Pulmonary artery endothelial cell (primary cell): Measurements from ENCODE around the gene FAM13A. TPM values are rescaled to one million over a fixed set of nuclear protein-coding genes. Genes with fewer than 3 reads are reported as not detected.
"Not testable (repeated sequence)": the region's sequence is repeated elsewhere in the genome, so short reads cannot be mapped to it uniquely, and the experiment has no call there.

ENCODE experiments used
- DNase-seq: peaks from one replicate; pipeline ENCODE4 v3.0.0-alpha.2; 2011; ENCODE audit warnings: low read depth, low spot score
- total RNA-seq: library from RNA; depleted of rRNA; stranded (reverse); fragments of >200 nt; gene quantifications from 2 replicates; pipeline ENCODE4 v1.2.3, GENCODE V29; 2014

Gene FAM13A
- total RNA-seq, 1 donor from 2014 or later: 4.0 TPM

DNA sequence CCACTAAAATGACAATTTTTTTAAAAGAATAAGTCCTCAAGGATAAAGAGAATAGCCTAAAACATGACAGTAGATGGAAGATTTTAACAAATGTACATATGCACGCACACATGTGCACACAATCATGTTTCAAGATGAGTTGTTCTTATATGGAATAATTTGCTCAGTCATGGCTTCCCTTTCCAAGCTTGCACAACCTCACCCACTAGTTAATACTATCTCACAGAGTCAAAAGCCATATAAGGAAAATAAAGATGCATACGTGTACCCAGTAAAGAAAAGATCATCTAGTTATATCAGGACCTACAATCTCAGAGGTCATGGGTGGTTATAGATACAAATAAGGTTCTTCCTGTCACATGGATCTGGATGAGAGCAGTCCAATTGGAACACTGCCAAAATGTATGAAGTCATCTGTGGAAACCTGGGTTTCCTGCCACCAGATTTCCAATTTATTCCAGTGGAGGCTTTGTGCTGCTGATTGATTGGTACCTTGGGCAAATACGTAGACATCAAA, 56.1 kb downstream of the FAM13A start:
- peak; percentile 17 for DNase-seq

- DNase-seq: no peak
Observed at GRCh38 chr4:89000382-89000781, 56.6 kb downstream of the FAM13A start.

GRCh38 chr4:88999392-88999930, 57.5 kb downstream of the FAM13A start:
- no peak for DNase-seq

GRCh38 chr4:88998891-88999290, 58.1 kb downstream of the FAM13A start:
- no peak for DNase-seq

GRCh38 chr4:88998001-88998400, 59.0 kb downstream of the FAM13A start:
- DNase-seq: no peak

- DNase-seq: no peak
Observed at GRCh38 chr4:88995874-88996273, 61.1 kb downstream of the FAM13A start.

GRCh38 chr4:88995257-88995656, 61.7 kb downstream of the FAM13A start:
- DNase-seq: not testable (repeated sequence)

- no peak for DNase-seq
Observed at GRCh38 chr4:88993246-88993645, 63.7 kb downstream of the FAM13A start.

- peak; percentile 11 for DNase-seq
Observed at GRCh38 chr4:88991746-88992145, 65.2 kb downstream of the FAM13A start.

DNA sequence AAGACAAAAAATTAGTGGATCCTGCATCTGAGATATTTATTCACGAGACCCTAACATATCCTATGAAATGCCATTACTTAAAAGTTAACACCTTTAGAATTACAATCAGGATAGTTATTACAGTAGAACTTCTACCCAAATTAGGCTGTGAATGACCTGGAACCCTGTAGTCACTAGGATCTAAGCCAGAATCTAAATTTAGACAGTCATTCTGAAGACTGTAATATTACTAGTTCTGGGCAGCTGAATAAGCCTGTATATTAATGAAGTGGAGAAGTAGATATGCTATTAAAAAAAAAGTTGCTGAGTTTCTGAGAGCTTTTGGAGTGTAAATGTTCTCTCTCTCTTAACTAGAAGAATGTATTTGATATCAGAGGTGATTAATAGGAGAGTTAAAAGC, 67.0 kb downstream of the FAM13A start:
- no peak for DNase-seq

GRCh38 chr4:88985088-88985773, 71.8 kb downstream of the FAM13A start:
- no peak for DNase-seq

- no peak for DNase-seq
Observed at GRCh38 chr4:88982757-88983156, 74.2 kb downstream of the FAM13A start.

- DNase-seq: no peak
Observed at GRCh38 chr4:88981993-88982392, 75.0 kb downstream of the FAM13A start.

DNA sequence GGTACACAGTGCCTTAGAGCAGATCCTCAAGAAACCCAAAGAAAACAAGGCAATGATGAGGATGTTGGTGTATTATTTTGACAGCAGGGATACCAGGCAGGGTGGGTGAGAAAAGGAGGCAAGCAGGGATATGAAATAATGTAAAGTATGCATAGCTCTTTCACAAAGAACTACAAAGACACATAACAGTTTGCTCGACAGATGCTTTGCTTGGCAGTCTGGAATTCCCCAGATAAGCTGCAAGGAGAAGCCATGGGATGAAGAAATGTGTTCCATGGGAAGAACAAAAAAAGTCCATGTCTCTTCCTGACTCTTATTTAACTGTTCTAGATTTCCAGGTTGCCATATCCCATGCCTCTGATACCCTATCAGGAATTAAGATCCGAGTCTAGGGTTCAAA, 75.4 kb downstream of the FAM13A start:
- DNase-seq: no peak

DNA sequence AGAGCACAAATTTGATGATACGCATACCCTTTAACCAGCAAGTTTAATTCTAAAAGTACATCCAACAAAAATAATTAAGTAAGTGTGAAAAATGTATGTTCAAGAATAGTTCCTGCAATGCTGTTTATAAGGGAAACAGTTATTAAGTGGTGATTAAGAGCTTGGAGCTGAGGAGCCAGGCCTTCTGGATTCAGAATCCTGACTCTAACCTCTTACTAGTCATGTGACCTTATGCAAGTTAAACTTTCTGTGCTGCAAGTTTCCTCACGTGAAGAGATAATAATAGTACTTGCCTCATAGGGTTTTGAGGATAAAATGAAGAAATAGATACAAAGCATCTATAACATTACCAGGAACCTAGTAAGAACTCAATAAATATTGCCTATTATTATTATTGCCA, 77.7 kb downstream of the FAM13A start:
- no peak for DNase-seq

DNA sequence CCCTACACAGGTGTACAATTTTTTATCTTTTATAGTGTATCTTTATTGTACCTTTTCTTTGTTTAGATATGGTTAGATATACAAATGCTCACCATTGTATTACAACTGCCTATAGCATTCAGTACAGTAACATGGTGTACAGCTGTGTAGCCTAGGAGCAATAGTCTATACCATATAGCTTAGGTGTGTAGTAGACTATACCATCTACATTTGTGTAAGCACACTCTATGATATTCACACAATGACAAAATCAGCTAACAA, 80.3 kb downstream of the FAM13A start:
- DNase-seq: no peak

DNA sequence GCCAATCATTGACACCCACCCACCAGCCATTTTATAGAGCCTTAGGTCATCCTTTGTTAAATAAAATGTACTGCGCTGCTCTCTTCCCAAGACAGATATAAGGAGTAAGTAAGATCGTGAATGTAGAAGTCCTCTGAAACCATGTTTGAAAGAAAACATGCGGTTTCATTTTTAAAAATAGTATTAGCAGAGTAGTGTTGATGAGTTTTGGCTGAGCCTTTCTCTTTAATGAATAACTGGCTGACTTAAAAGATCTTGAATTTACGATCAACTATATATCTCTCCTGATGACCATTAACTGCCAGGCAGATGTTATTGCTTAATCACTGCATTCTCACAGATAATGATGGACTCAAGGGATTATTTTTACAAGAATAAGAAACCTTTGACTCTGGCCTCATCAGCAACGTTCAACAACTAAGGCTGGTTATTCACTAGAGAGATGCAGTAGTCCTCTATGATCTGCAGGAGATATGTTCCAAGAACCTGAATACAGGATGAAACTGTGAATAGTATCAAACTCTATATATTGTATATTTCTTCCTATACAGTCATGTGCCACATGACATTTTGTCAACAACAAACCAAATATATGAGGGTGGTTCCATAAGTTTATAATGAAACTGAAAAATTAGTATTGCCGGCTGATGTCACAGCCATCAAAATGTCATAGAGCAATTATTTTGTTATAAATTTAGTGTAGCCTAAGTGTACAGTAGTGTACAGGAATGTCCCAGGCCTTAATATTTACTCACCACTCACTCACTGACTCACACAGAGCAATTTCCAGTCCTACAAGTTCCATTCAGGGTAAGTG, 80.8 kb downstream of the FAM13A start:
- no peak for DNase-seq

DNA sequence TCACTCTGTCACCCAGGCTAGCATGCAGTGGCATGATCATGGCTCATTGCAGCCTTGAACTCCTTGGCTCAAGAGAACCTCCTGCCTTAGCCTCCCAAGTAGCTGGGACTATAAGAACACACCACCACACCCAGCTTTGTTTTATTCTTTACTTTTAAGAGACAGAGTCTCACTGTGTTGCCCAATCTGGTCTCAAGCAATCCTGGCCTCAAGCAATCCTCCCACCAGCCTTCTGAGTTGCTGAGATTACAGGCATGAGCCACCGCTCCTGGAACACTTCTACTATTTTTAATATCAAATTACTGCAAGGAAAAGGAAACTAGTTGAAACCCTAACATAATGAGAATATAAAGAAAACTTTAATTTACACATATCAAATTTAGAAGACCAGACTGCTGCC, 85.4 kb downstream of the FAM13A start:
- DNase-seq: no peak

- no peak for DNase-seq
Observed at GRCh38 chr4:88969746-88970145, 87.2 kb downstream of the FAM13A start.

DNA sequence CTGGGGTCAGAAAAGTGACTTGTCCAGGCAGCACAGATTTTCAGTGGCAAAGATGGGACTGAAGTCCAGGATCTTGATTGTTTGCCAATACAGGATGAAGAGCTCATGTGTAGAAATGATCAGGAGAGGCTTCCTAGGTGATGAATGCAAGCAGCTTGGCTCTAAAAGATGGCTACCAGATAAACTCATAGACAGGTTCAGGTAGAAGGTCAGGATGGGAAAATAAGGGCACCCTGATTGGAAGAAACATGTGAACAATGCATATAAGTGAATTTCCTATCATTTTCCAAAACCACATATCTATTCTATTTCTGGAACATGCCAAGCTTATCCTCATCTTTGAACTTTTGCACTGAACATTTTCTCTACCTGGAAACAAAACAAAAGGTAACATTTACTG, 87.7 kb downstream of the FAM13A start:
- DNase-seq: no peak

DNA sequence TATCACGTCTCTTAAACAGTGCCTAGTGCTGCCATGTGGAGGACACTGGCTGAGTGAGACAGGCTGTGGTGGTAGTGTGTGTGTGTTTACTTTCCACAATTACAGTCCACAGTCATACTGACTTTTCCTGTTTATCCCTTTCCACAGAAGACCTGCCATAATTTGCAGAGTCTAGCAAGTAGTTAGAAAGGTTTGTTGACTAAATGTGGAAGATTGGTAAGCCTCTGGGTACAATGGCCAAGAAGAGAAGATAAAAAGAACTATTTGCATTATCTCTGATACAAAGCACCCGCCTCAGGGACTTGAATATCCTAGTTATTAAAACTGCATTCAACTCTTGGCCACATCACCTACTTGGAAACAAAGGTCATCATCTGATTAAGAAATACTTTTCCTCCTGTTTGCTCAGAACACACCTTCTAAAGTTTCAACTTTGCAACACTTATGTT, 89.1 kb downstream of the FAM13A start:
- no peak for DNase-seq

DNA sequence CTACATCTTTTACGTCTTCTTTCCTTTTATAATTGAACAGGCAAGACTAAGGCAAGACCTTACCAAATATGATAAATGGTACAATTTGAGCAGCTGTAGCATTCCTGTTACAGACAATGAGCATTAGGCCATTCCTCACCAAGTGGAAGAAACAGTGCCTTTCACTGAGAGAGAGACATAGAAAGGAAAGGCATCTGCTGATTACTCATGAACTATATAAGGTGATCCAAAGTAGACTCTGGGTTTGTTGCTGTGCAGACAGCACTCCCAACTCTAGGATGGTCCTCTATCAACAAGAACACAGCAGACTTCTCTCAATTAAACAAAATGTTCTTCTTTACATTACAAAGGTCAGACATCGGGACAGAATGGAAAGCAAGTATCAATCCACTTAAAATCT, 91.9 kb downstream of the FAM13A start:
- DNase-seq: no peak

DNA sequence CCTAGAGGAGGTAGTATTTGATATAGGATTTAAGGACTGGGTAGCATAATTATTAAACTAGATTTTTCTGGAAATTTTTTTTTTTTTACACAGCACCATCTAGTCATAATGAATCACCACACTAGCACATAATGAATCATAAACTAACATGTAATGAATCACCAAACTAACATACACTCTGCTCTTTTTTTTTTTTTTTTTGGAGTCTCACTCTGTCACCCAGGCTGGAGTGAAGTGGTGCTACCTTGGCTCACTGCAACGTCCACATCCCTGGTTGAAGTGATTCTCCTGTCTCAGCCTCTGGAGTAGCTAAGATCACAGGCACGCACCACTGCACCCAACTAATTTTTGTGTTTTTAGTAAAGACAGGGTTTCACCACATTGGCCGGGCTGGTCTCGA, 92.5 kb downstream of the FAM13A start:
- no peak for DNase-seq
